Coronary artery (tissue), 2 donors: ENCODE measurements around the gene SLC6A12.

ENCODE experiments used
- DNase-seq: peaks from one replicate; pipeline ENCODE4 v3.0.0-alpha.2; 2017; ENCODE audit warnings: low spot score
- H3K27ac ChIP-seq, 2 donors: fragments of 200-600 bp; sonication (generic); one replicate each; pipeline ENCODE4 v1.5.1; 2016 to 2019
- H3K4me3 ChIP-seq: fragments of 200-600 bp; sonication (generic); 2 replicates; pipeline ENCODE4 v1.5.1; 2016; ENCODE audit warnings: mild to moderate bottlenecking, moderate library complexity
- CTCF ChIP-seq: fragments of 200-600 bp; sonication (generic); IDR thresholded peaks from one replicate; pipeline ENCODE4 v1.5.1; 2019; ENCODE audit warnings: antibody characterized with exemption

SLC6A12 gene

GRCh38 chr12:155006-155405 is 59.0 kb downstream of the SLC6A12 start:
- DNase-seq: no peak
- TF ChIP-seq CTCF: no peak
- no peak overlapping the region for H3K4me3 ChIP-seq
- H3K27ac ChIP-seq: no peak overlapping the region

- no peak for DNase-seq
- TF ChIP-seq CTCF: no peak
These were observed 59.9 kb downstream of the SLC6A12 start for GRCh38 chr12:154058-154457.

GRCh38 chr12:153080-153746 is 60.7 kb downstream of the SLC6A12 start:
- Histone ChIP-seq H3K4me3 (no peak overlapping the region), H3K27ac (no peak overlapping the region)
- DNase-seq: no peak
- TF ChIP-seq CTCF: no peak

More at GRCh38 chr12:154058-154457, 59.9 kb downstream of the SLC6A12 start:
- Histone ChIP-seq H3K4me3 (no peak overlapping the region), H3K27ac (no peak overlapping the region)

- TF ChIP-seq CTCF: no peak
- Histone ChIP-seq H3K27ac (no peak overlapping the region), H3K4me3 (no peak overlapping the region)
- DNase-seq: no peak
These were observed 61.5 kb downstream of the SLC6A12 start for GRCh38 chr12:152440-152839.

- H3K27ac ChIP-seq: no peak overlapping the region
- no peak for TF ChIP-seq CTCF
- no peak for DNase-seq
These were observed 62.4 kb downstream of the SLC6A12 start for GRCh38 chr12:151579-151978.

GRCh38 chr12:148676-149416 is 65.1 kb downstream of the SLC6A12 start:
- H3K4me3 ChIP-seq: no peak overlapping the region
- DNase-seq: no peak
- no peak overlapping the region for H3K27ac ChIP-seq
- no peak for TF ChIP-seq CTCF

More at GRCh38 chr12:151579-151978, 62.4 kb downstream of the SLC6A12 start:
- no peak overlapping the region for H3K4me3 ChIP-seq

GRCh38 chr12:147242-147641 is 66.7 kb downstream of the SLC6A12 start:
- no peak overlapping the region for H3K4me3 ChIP-seq
- TF ChIP-seq CTCF: no peak
- H3K27ac ChIP-seq: no peak overlapping the region
- DNase-seq: no peak
